Hematopoietic multipotent progenitor cell treated with erythropoietin and hydrocortisone succinate and interleukin-3 and kit ligand, for 17 days (in vitro differentiated cells): Measurements from ENCODE around the gene CRYBA4.
A peak's percentile ranks its signal among the peaks of the same experiment; 100 is the strongest.

Experiments
- DNase-seq: peaks from one replicate; pipeline ENCODE4 v3.0.0-alpha.2; 2015; ENCODE audit warnings: low spot score

CRYBA4 gene

DNA sequence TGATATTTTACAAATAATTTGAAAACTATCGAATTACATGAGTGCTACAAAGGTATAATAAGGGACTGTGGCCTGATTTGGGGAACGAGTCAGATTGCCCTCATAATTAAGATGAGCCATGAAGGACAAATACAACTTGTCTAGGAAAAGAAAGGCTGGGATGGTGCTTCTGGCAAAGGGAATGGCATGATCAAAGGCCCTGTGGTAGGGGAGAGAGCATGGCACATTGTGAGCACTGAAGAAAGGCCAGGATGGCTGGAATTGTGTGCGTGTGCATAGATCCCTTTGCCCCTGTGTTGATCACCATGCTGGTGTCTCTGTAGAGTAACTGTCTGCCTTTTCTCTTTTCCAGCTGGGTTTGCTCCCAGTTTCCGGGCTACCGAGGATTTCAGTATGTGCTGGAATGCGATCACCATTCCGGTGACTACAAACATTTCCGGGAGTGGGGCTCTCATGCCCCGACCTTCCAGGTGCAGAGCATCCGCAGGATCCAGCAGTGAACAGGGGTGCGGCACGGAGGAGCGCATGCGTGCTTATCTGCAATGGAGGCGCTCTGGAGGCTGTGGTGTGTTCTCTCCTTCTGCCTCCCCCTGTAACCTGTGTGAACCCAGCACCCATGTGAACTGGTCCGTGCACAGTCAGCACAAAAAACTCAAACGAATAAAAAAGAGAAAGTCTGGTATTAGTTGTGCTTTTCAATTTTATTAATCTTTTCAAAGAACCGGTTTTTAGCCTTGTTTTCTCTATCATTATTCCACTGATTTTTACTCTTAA is 8.4 kb downstream of the CRYBA4 start:
- DNase-seq: no peak

DNA sequence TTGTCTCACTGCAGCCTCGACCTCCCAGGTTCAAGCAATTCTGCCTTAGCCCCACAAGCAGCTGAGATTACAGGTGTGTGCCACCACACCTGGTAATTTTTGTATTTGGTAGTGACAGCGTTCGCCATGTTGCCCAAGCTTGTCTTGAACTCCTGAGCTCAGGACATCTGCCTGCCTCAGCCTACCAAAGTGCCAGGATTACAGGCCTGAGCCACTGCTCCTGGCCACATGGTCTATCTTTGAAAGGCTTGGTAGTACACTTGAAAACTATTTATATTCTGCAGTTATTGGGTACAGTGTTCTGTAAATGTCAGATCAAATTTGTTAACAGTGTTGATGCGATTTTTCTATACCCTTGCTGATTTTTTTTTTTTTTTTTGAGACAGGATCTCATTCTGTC is 9.5 kb downstream of the CRYBA4 start:
- no peak for DNase-seq

DNA sequence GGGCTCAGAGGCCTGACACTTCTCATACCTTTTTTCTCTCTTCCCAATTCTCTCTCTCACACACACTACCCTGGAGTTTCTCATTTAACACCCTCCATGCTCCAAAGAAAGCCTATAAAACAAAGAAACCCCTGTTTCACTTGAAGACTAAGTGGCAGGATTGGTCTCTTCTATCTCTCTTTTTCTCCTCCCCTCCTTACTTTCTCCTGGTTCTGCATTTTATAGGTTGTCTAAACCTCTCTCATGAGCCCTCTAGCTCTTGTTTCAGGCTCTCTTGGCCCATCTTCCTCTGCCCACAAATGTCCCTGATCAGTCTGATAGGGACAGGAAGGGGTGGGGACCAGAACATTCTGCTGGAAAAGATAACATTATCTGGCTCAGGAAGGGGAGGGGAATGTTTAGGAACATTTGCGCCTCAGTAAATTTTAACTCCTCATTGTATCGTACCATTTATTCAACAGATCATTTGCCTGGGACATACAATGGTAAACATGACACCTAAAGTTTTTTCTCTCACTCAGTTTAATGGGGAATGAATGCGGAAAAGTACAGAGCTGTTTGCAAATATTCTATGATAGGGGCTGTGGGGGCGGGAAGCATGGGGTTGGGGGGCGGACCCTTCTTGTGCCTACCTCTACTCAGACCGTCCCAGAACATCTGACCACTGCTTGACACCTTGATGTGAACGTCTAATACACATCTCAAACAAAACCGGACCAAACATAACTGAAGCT is 10.8 kb downstream of the CRYBA4 start:
- peak; percentile 70 for DNase-seq

DNA sequence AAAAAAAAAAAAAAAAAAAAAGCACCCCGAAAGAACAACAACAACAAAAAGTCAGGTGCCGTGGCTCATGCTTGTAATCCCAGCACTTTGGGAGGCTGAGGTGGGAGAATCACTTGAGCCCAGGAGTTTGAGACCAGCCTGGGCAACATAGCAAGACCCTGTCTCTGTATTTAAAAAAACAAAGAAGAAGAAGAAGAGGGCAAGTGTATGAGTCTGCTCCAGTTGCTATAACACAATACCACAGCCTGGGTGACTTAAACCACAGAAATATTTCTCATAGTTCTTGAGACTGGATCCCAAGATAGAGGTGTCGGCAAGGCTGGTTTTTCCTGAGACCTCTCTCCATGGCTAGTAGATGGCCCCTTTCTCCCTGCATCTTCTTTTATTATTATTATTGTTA is 12.4 kb downstream of the CRYBA4 start:
- no peak for DNase-seq

DNA sequence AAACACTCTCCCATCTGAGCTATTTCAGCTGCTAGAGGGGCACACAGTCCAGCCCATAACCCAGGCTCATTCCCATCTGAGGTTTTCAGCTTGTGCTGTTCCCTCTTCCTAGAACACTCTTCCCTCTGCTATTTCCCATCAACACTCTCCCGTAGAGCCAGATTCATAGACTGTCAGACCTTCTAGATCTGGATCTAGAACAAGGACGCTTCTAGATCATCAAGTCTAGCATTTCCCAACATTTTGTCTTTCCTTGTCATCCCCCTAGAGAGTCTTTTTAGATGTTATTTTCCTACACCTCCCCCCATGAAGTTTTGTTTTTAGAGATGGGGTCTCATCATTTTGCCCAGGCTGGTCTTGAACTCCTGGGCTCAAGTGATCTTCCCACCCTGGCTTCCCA is 13.4 kb downstream of the CRYBA4 start:
- DNase-seq: no peak

DNA sequence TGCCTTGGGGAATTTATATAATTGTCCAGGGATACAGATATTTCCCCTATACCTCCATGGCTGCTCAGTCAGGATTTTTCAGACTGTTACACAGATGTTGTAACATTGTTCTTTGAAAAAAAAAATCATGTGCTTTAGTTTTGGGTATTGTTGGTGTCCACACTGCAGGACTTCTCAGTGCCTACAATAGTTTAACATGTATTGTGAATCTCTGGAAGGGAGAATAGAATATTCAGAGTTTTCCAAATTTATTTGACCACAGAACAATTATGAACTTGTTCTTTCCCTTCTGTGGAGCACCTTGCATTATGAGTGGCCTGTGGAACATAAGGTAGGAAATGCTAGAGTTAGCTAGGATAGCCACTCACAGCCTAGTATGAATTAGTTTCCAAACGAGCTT is 14.5 kb downstream of the CRYBA4 start:
- no peak for DNase-seq

DNA sequence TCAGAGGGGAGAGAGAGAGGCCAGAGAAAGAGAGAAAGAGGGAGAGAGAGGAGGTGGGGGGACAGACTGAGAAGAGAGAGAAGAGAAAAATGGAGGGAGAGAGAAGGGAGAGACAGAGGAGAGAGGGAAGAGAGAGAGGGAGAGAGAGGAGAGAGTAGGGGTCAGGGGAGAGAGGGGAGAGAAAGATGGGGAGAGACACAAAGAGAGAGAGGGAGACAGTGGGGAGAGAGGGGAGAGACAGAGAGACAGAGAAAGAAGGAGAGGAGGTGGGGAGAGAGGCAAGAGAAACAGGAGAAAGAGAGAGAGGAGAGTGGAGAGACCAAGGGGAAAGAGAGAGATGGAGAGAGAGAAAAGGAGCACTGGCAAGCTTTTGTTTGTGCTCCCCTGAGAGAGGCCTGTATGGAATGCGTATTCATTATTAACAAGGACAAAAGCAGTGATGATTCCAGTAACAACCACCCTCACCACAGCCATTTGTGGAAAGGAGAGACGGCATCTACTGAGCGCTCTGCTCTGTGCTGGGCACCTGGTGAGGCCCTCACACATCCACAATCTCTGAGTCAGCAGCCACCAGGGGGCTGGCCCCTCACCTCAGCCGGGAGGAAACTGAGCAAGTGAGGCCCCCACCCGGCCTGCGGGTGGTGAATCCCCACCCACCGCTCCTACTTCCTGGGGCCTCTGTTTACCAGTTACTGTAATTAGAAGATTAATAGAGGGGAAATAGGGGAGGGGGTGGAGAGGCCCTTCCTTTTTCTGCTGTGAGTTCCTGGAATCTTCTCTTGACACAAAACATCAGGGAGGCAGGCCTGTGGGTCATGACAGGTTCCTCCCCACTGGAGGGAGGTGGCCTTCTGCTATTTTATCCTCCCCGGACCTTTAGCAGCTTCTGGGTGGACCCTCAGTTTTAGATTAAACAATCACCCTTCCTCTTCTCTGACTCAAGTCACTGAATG is 21.0 kb downstream of the CRYBA4 start:
- DNase-seq: peak; percentile 72

DNA sequence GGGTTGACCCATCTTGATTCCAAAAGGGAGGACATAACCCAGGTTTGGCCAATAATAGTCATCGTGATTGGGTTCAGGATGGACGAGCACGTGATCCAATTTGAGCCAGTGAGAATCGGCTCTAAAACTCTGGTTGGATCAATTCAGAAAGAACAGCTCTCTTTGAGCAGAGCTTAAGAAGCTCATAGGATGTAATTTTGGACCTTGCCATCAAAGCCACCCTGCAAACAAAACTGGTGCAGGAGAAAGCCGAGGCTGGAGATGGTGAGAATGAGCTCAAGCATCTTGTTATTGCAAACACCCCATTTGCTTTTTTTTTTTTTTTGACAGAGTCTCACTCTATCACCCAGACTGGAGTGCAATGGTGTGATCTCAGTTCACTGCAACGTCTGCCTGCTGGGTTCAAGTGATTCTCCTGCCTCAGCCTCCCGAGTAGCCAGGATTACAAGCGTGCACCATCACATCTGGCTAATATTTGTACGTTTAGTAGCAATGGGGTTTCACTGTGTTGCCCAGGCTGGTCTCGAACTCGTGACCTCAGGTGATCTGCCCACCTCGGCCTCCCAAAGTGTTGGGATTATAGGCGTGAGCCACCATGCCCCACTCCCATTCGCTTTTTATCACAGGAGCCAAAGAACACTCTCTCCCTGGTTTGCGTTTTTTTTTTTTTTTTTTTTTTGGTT is 21.8 kb downstream of the CRYBA4 start:
- peak; percentile 53 for DNase-seq

DNA sequence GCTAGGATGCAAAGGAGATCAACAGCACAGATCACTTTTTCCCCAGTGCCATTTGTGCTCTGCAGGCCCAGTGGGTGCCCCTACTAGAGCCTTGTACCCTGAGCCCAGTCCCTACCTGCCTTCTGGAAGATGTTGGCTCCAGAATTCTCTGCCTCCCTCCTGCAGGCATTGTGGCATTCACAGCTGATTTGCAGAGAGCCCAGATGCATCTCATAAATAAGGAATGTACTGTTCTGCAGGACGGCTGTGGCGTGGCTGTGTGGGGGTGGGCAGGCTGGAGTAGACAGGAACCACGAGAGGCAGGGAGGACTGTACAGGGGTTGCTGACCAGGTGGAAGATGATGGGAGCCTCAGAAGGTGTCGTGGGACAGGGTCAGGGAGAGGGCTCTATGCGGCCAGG is 24.4 kb downstream of the CRYBA4 start:
- no peak for DNase-seq

DNA sequence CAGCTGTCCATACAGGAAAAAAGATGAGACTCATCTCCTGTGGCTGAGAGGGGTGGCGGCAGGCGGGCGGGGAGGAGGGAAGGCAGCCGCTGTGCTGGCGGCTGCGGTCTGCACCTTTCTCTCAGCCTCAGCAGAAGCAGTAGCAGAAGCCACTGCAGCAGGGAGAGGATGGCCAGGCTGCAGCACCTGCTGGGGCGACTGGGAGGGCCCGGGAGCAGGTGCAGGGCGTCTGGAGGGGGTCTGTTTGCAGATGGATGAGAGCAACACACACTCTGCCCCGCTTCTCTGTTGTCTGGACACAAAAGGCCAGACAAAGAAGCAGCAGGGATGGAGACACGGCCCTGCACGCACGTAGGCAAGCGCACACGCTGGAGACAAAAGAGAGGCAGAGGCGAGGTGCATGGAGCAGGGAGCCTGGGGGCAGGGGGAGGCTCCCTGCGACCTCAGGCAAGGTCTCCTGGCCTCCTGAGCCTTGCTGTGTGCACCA is 26.3 kb downstream of the CRYBA4 start:
- DNase-seq: no peak

DNA sequence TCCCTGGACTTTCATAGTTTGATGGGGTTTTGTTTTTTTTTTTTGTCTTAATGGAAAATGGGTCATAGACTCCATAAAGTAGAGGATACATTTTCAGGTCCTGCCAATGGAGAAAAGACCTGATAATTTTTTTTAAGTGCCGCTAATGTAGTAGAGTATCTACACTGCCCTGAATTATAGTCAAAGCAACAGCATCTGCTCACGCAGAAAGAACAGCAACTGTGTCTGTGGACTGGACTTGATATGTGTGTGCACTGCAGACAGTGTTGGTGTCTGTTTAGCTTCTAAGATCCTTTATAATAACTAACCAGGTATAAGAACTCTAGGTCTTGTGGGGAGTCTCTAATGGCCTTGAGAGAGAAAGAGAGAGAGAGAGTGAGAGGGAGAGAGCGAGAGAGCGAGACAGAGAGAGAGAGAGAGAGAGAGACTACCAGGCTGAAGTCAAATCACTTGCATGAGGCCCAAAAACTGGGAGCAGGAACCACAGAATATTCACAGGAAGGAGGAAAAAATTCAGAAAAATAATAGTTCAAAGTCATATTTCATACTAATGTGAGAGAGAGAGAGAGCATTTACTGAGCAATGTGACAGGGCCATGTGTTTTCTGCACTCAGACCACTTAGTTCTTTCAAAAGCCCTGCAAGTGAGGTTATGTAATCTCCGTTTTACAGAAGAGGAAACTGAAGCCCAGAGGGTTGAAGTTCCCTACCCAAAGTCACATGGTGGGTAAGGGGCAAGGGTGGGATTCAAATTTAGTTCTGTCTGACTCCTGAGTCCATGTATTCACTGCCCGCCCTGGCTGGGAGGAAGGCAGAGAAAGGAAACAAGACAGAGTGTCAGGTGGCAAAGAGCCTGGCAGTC is 27.0 kb downstream of the CRYBA4 start:
- no peak for DNase-seq

DNA sequence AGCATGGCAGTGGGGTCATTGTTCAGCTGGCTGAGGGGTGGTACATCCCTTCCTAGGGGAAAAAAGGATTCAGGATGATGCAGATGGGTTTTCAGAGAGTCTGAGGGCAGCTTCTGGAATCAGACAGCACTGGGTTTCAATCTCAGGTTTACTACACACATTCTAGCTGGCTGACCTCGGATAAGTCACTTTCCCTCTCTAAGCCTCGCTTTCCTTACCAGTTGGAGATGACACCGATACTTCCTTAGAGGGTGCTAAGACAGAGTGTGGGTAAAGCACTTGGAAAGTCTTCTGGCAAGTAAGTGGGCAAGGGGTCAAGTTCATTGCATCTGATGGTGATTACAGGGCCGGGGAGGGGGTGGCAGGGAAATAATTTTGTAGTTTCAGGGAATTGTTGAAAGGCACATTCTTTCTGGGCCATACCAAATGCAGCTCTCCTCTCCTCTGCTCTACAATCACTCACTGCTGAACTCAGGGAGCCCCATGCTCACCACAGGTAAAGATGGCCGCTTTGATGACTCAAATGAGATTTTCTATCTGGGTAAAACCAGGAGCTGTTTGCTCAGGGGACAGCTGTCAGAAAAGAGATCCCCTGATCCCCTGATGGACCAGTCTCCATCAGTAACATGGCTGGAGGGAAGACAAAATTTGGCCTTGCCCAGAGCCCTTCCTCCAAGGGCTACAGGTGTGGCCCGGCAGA is 29.1 kb downstream of the CRYBA4 start:
- DNase-seq: no peak

DNA sequence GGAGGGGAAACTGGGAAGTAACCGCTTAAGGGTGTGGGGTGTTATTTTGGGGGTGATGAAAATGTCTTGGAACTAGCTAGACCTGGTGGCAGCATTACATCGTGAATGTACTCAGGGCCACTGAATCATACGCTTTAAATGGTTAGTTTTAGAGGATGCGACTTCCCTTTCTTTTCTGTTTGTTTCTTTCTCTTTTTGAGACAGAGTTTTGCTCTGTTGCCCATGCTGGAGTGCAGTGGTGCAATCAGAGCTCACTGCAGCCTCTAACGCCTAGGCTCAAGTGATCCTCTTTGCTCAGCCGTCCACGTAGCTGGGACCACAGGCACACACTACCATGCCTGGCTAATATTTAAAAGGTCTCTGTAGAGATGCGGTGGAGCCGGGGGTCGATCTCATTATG is 30.1 kb downstream of the CRYBA4 start:
- no peak for DNase-seq

DNA sequence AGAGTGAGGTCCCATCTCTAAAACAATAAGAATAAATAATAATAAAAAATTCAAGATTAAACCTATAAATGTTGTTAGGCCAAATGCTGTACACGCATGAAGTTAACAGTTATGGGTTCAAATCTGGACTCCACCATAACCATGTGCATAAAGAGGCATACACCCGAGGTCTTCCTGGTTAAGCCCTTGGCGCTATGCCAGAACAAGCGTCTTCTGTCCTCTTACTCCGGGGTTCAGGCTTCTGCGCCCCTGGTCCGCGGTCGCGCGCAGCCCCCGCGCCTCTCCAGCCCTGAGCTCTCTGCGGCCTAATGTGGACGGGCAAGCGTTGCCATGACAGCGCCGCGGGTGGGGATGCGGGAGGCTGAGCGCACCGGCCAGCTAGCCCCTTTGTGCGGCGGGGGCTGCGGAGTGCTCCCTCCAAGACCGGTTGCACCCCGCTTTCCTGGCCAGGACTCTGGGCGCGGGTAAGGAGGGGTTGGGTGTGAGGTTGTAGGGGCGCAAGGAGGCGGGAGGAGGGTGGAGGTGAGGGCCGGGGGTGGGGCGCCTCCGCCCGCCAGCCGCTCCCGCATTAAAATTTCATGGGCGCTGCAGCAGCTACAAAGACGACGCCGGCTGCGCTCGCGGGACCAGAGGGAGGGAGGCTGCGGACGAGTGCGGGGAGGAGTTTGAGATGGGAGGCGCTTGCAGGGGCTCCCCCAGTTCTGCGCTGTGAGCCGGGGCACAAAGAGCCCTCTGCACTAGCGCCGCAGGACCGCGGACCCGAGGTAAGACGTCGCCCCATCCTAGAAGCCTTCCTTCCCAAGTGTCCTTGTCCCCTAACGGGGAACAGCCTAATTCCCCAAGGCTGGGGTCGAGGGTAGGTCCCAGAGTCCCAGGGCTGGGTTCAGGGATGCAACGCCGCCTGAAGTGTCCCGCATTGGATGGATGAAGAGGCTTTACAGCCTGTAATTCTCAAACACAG is 35.4 kb downstream of the CRYBA4 start, which contains the start of gene MIAT:
Gene MIAT (plus strand): TSS at position 698 of the 961 bp plus-strand sequence.
- peak; percentile 82 for DNase-seq

DNA sequence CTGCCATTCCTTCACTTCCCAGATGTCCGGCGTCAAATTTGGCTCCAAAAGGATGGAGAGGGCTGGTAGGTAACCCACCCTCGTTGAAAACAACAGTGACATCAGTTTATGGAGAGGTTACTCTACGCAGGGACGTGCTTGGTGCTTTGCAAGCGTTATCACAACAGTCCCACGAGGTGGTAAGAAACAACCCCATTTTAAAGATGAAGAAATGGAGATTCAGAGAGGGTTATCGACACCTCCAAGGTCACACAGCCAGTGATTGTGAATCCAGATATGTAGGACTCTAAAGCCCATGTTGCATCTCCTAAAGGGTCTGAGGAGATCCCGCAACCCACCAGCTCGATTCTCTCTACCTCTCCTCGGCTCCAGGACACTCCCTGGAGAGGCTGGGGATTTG is 36.4 kb downstream of the CRYBA4 start:
- DNase-seq: peak; percentile 73

DNA sequence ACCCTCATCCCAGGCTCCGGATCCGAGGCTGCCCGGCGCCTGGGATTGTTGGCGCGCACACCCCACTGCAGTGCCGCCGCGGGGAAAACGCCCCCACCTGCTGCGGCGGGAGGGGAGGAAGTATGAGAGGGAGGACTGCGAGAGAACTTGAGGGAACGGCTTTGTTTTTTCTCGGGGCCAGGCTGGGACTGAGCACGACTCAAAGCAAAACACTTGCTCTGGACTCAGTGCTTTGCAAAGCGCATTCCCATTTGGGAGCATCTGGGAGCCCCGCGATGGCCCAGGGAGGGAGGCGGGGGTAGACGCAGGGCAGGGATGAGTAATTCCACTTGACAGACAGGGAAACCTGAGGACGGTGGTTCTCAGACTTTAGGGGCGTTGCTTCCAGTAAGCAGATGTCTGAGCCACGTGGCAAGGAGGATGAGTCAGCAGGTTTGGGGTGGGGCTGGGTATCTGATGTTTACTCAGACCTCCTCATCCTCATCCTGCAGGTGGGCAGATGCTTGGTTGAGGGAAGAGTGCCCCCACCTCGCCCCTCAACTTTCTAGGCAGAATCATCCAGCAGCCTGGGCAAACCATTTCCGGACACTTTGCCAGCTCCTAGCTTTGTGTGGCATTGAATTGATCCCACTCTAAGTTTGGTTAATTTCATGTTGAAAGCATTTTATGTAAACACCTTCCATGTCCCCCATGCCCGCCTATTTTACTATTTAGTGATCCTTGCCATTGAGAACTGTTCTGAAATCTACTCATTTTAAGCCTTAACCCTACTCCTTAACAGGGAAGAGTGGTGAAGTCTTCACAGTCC is 37.1 kb downstream of the CRYBA4 start:
- DNase-seq: peak; percentile 95

DNA sequence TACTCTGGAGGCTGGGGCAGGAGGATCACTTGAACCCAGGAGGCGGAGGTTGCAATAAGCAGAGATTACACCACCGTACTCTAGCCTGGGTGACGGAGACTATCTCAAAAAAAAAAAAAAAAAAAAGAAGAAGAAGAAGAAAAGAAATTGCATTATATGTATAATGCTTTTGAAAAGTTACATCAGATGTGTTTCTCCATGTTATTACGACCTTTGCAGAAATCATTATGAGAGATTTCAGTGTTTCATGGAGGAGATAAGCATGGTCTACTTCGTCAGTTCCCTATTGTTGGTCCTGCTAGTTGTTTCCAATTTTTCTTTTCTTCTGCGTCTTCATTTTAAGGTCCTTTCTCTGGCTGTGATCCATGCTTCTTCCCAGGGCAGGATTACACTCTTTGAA is 38.6 kb downstream of the CRYBA4 start:
- no peak for DNase-seq

DNA sequence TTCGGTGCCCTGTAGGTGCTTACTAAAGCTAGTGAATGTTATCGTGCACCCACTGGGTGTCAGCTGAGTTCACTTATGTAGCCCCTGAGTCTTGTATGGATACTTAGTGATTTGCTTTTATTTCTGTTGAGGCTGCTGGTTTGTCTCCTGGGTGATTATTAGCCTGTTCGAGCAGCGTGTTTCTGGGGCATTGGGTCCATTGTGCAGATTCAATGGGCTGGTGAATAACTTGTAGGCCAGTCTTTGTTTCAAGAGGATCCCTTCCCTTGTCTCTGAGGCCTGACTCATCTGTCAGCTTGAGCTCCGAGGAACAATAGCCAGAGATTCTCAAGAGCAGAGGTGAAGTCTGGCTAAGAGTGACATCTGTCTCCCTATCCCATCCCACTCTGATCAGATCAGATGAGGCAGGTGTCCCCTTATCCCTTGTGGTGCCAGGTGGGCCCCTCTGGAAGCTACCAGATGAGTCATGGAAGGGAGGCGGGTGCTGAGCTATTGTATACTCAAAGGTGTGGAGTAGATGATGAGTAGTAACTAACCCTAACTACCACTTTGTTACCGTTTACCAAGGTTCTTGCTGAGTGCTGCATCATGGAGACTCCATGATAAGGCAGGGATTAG is 39.3 kb downstream of the CRYBA4 start:
- DNase-seq: no peak
